ENCODE results near the gene FBXW8.

DNA sequence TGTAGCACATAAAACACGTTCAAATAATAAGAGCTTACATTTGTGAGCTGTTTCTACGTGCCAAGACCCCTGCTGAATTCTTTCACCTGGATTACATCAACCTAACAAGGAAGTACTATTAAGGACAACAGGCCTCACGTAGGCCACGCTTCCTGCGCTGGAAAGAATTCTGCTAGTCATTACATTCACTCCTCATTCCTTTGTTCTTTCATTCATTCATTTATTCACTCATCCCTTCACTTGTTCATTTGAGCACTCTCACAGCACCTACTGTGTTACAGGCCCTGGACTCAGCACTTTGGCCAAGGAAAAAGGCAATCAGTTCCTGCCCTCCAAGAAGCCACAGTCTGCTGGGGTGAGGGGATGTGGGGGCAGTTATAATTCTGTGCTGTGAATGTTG, 160.3 kb downstream of the FBXW8 start:
- TF ChIP-seq, protein P1, sequence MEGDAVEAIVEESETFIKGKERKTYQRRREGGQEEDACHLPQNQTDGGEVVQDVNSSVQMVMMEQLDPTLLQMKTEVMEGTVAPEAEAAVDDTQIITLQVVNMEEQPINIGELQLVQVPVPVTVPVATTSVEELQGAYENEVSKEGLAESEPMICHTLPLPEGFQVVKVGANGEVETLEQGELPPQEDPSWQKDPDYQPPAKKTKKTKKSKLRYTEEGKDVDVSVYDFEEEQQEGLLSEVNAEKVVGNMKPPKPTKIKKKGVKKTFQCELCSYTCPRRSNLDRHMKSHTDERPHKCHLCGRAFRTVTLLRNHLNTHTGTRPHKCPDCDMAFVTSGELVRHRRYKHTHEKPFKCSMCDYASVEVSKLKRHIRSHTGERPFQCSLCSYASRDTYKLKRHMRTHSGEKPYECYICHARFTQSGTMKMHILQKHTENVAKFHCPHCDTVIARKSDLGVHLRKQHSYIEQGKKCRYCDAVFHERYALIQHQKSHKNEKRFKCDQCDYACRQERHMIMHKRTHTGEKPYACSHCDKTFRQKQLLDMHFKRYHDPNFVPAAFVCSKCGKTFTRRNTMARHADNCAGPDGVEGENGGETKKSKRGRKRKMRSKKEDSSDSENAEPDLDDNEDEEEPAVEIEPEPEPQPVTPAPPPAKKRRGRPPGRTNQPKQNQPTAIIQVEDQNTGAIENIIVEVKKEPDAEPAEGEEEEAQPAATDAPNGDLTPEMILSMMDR (conservative IDR thresholded peaks at IDR 0.05), result no peak
- TF ChIP-seq EZH2 (IDR thresholded peaks at IDR 0.05; ENCODE audit: low read depth), result no peak

All from PC-9 (cell line).